ENCODE data around the gene CHST8.

DNA sequence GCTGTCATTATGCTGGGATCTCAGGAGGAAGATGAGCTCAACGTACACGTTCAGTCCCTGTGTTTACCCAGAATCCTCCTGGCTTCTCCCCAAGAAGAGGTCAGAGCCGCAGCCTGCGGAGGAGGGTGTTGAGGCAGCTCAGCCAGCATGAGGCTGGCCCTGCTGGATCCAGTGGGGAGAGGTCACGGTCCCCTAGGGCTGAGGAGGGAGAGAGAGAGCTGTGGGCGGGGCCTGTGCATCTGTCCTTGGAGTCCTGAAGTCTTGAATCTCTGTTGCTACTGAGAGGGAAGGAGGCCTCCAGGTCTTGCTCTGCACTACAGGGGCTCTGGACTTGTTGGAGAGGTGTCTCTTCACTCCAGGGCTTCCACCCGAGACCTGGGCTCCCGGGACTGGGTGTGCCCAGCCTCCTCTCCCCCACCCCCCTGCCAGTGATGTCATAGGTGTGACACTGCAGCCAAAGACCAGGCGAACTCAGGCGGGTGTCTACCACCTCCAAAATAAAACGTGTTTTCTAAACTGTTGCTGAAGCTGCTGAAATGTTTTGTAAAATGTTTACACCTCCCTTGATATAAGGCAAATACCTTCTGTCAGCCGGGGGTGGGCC lies 97.0 kb downstream of the CHST8 start:
- TF ChIP-seq, protein P1, sequence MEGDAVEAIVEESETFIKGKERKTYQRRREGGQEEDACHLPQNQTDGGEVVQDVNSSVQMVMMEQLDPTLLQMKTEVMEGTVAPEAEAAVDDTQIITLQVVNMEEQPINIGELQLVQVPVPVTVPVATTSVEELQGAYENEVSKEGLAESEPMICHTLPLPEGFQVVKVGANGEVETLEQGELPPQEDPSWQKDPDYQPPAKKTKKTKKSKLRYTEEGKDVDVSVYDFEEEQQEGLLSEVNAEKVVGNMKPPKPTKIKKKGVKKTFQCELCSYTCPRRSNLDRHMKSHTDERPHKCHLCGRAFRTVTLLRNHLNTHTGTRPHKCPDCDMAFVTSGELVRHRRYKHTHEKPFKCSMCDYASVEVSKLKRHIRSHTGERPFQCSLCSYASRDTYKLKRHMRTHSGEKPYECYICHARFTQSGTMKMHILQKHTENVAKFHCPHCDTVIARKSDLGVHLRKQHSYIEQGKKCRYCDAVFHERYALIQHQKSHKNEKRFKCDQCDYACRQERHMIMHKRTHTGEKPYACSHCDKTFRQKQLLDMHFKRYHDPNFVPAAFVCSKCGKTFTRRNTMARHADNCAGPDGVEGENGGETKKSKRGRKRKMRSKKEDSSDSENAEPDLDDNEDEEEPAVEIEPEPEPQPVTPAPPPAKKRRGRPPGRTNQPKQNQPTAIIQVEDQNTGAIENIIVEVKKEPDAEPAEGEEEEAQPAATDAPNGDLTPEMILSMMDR (IDR thresholded peaks at IDR 0.05) = no peak
- no peak for TF ChIP-seq RXRA (IDR thresholded peaks at IDR 0.05; ENCODE audit: borderline replicate concordance, low read depth)

Measured in SK-N-SH (cell line).